IMR-90 (cell line): ENCODE measurements around the gene AKAP6. TPM values are rescaled to one million over a fixed set of nuclear protein-coding genes. Genes with fewer than 3 reads are reported as not detected.

Source experiments
- ATAC-seq: fragments of 200-7000 bp; cut with Tn5 transposase; 2 replicates; pipeline ENCODE4 v1.9.1; 2020; ENCODE audit warnings: low read depth, mild to moderate bottlenecking, moderate library complexity
- BruUV-seq: library from RNA; stranded (reverse); fragments of 400-500 nt; replicated peaks from 2 replicates; lab custom pipeline; 2021; lab: Mats Ljungman, UMichigan
- CTCF ChIA-PET: fragments of 300-600 bp; formaldehyde crosslinking; extraction: SDS; loops from one replicate; lab custom pipeline; 2021; ENCODE audit warnings: antibody characterized with exemption; lab: Yijun Ruan, JAX
- POLR2A ChIA-PET: fragments of 300-600 bp; sonication (Branson Sonifier 250); formaldehyde crosslinking; loops from one replicate; lab custom pipeline; 2022; ENCODE audit warnings: antibody characterized with exemption; ENCODE audit not compliant: unreplicated experiment; lab: Charles Lee
- DNase-seq: peaks from one replicate; pipeline ENCODE4 v3.0.0; 2013
- H2AFZ ChIP-seq: replicated peaks from 2 replicates; pipeline ENCODE3; 2013; ENCODE audit warnings: low read length, mild to moderate bottlenecking; ENCODE audit not compliant: poor library complexity
- H2AK5ac ChIP-seq: 2 replicates; pipeline ENCODE4 v1.6.1; 2013; ENCODE audit warnings: low read depth, low read length, inconsistent platforms
- H2AK9ac ChIP-seq: replicated peaks from 2 replicates; pipeline ENCODE3; 2013; ENCODE audit warnings: mild to moderate bottlenecking, low read depth, low read length, moderate library complexity; ENCODE audit not compliant: poor library complexity
- H2BK120ac ChIP-seq: 2 replicates; pipeline ENCODE4 v1.6.1; 2013; ENCODE audit warnings: low read depth, low read length, inconsistent platforms
- H2BK15ac ChIP-seq: 3 replicates; pipeline ENCODE4 v1.6.1; 2013; ENCODE audit warnings: low read depth, low read length, inconsistent platforms
- H2BK20ac ChIP-seq: 2 replicates; pipeline ENCODE4 v1.6.1; 2013; ENCODE audit warnings: low read depth, mild to moderate bottlenecking, inconsistent platforms, low read length, moderate library complexity
- H2BK5ac ChIP-seq: 2 replicates; pipeline ENCODE4 v1.6.1; 2013; ENCODE audit warnings: mild to moderate bottlenecking, low read depth, low read length, inconsistent platforms; ENCODE audit not compliant: poor library complexity, severe bottlenecking
- H3K14ac ChIP-seq: replicated peaks from 2 replicates; pipeline ENCODE4 v1.6.1; 2013; ENCODE audit warnings: low read depth, low read length, inconsistent platforms
- H3K18ac ChIP-seq: 2 replicates; pipeline ENCODE4 v1.6.1; 2013; ENCODE audit warnings: low read depth, low read length, control low read depth
- H3K23ac ChIP-seq: 2 replicates; pipeline ENCODE4 v1.6.1; 2013; ENCODE audit warnings: low read depth, low read length, inconsistent platforms
- H3K27ac ChIP-seq: 2 replicates; pipeline ENCODE4 v1.5.1; 2013; ENCODE audit warnings: mild to moderate bottlenecking, control low read depth, low read length; ENCODE audit not compliant: insufficient read depth
- H3K27me3 ChIP-seq: 2 replicates; pipeline ENCODE4 v1.6.1; 2013; ENCODE audit warnings: low read length; ENCODE audit not compliant: control insufficient read depth, insufficient read depth
- H3K36me3 ChIP-seq: 2 replicates; pipeline ENCODE4 v1.6.1; 2013; ENCODE audit warnings: low read length, mixed read lengths; ENCODE audit not compliant: control insufficient read depth, insufficient read depth
- H3K4ac ChIP-seq: 2 replicates; pipeline ENCODE4 v1.6.1; 2013; ENCODE audit warnings: low read depth, low read length, inconsistent platforms
- H3K4me1 ChIP-seq: 2 replicates; pipeline ENCODE4 v1.6.1; 2013; ENCODE audit warnings: low read length, mixed read lengths; ENCODE audit not compliant: control insufficient read depth, insufficient read depth
- H3K4me2 ChIP-seq: 2 replicates; pipeline ENCODE4 v1.6.1; 2013; ENCODE audit warnings: low read depth, mild to moderate bottlenecking, control low read depth, low read length, moderate library complexity
- H3K4me3 ChIP-seq: 2 replicates; pipeline ENCODE4 v1.5.1; 2013; ENCODE audit warnings: low read depth, mild to moderate bottlenecking, control low read depth, low read length, moderate library complexity; ENCODE audit not compliant: insufficient read depth
- H3K56ac ChIP-seq: 2 replicates; pipeline ENCODE4 v1.6.1; 2013; ENCODE audit warnings: low read length, inconsistent platforms; ENCODE audit not compliant: insufficient read depth; ENCODE audit errors: extremely low read depth
- H3K79me1 ChIP-seq, 2 experiments: 2 replicates each; pipeline ENCODE4 v1.6.1; 2013; ENCODE audit warnings: low read length in 2 of 2, inconsistent platforms in 1 of 2, low read depth in 1 of 2
- H3K9ac ChIP-seq: 2 replicates; pipeline ENCODE4 v1.6.1; 2013; ENCODE audit warnings: low read depth, low read length, control low read depth
- H3K9me1 ChIP-seq: 2 replicates; pipeline ENCODE4 v1.6.1; 2013; ENCODE audit warnings: low read length, inconsistent platforms; ENCODE audit not compliant: insufficient read depth
- H3K9me3 ChIP-seq: 2 replicates; pipeline ENCODE4 v1.6.1; 2013; ENCODE audit warnings: low read length; ENCODE audit not compliant: control insufficient read depth, insufficient read depth
- H4K20me1 ChIP-seq: 2 replicates; pipeline ENCODE4 v1.6.1; 2013; ENCODE audit warnings: low read length, inconsistent platforms; ENCODE audit not compliant: insufficient read depth
- H4K5ac ChIP-seq: 2 replicates; pipeline ENCODE4 v1.6.1; 2013; ENCODE audit warnings: mild to moderate bottlenecking, low read depth, low read length, control low read depth
- H4K8ac ChIP-seq, 2 experiments: 2 replicates each; pipeline ENCODE4 v1.6.1; 2013; ENCODE audit warnings: low read depth in 2 of 2, low read length in 2 of 2, control low read depth in 1 of 2, inconsistent platforms in 1 of 2
- H4K91ac ChIP-seq: 2 replicates; pipeline ENCODE4 v1.6.1; 2013; ENCODE audit warnings: low read depth, low read length, inconsistent platforms; ENCODE audit not compliant: insufficient read depth
- BHLHE40 ChIP-seq: fragments of 150-350 bp; IDR thresholded peaks from 2 replicates; pipeline ENCODE4 v1.6.1; 2016; ENCODE audit warnings: mild to moderate bottlenecking, low read depth, low read length
- CEBPB ChIP-seq: IDR thresholded peaks from 2 replicates; pipeline ENCODE4 v1.6.1; 2012; ENCODE audit warnings: low read depth, low read length, improper control_type of control experiment
- CHD1 ChIP-seq: IDR thresholded peaks from 2 replicates; pipeline ENCODE4 v1.6.1; 2012; ENCODE audit warnings: low read depth, low read length, improper control_type of control experiment
- CTCF ChIP-seq: conservative IDR thresholded peaks from 2 replicates; pipeline ENCODE4 v1.5.1; 2012; ENCODE audit warnings: mild to moderate bottlenecking, low read depth, low read length, improper control_type of control experiment
- FOS ChIP-seq: fragments of 150-350 bp; IDR thresholded peaks from 2 replicates; pipeline ENCODE4 v1.6.1; 2016; ENCODE audit warnings: low read depth, low read length
- MAFK ChIP-seq: IDR thresholded peaks from 2 replicates; pipeline ENCODE4 v1.6.1; 2012; ENCODE audit warnings: low read depth, low read length, improper control_type of control experiment
- MAZ ChIP-seq: IDR thresholded peaks from 2 replicates; pipeline ENCODE4 v1.6.1; 2012; ENCODE audit warnings: low read depth, mild to moderate bottlenecking, low read length, improper control_type of control experiment, moderate library complexity, borderline replicate concordance
- MXI1 ChIP-seq: IDR thresholded peaks from 2 replicates; pipeline ENCODE4 v1.6.1; 2012; ENCODE audit warnings: low read depth, mild to moderate bottlenecking, low read length, moderate library complexity, borderline replicate concordance
- NFE2L2 ChIP-seq: fragments of 150-350 bp; IDR thresholded peaks from 2 replicates; pipeline ENCODE4 v1.6.1; 2016; ENCODE audit warnings: low read depth, mild to moderate bottlenecking, low read length
- POLR2A ChIP-seq: IDR thresholded peaks from 2 replicates; pipeline ENCODE4 v1.6.1; 2012; ENCODE audit warnings: mild to moderate bottlenecking, low read depth, low read length
- RAD21 ChIP-seq: IDR thresholded peaks from 2 replicates; pipeline ENCODE4 v1.6.1; 2012; ENCODE audit warnings: low read length, improper control_type of control experiment
- RCOR1 ChIP-seq: IDR thresholded peaks from 2 replicates; pipeline ENCODE4 v1.6.1; 2012; ENCODE audit warnings: mild to moderate bottlenecking, low read length, improper control_type of control experiment; ENCODE audit not compliant: insufficient replicate concordance
- SMC3 ChIP-seq: fragments of 150-350 bp; IDR thresholded peaks from 2 replicates; pipeline ENCODE4 v1.6.1; 2016; ENCODE audit warnings: low read depth, mild to moderate bottlenecking, antibody characterized with exemption, low read length, moderate library complexity
- USF2 ChIP-seq: fragments of 150-350 bp; IDR thresholded peaks from 2 replicates; pipeline ENCODE4 v1.6.1; 2017; ENCODE audit warnings: mild to moderate bottlenecking, antibody characterized with exemption, low read length, low read depth
- WGBS, 2 experiments: methylation state at CpG; one replicate each; pipeline versions ENCODE4 v1.1.5 to v1.1.7; 2013; ENCODE audit warnings: missing lambda C conversion rate in 2 of 2; ENCODE audit not compliant: insufficient read length in 1 of 2; ENCODE audit errors: extremely low coverage in 2 of 2; 5-methylcytosine and 5-hydroxymethylcytosine counted together
- dilution Hi-C: fragments of 300-500 bp; cut with HindIII; formaldehyde crosslinking; loops from one replicate; pipeline ENCODE4 v1.14.3; 2018; ENCODE audit warnings: low sequenced_read_pairs; ENCODE audit not compliant: unreplicated experiment
- in situ Hi-C: fragments of 300-500 bp; cut with MboI; formaldehyde crosslinking; loops from 3 replicates; pipeline ENCODE4 v1.14.3; 2019; ENCODE audit warnings: low sequenced_read_pairs, inconsistent platforms, mixed read lengths
- intact Hi-C: fragments of 100-400 bp; cut with micrococcal nuclease; formaldehyde crosslinking; loops from 2 replicates; pipeline ENCODE4 v1.10.0; 2022
- polyA plus RNA-seq, 3 experiments: library from polyadenylated mRNA; depleted of rRNA; stranded (reverse); fragments of >200 nt; gene quantifications; 2 replicates each; pipeline ENCODE4 v1.2.3, GENCODE V29; 2012; ENCODE audit warnings: low replicate concordance in 1 of 3
- total RNA-seq: library from RNA; depleted of rRNA; stranded (reverse); fragments of >200 nt; gene quantifications from 2 replicates; pipeline ENCODE4 v1.2.3, GENCODE V29; 2012
- TF ChIP-seq, protein P1 (sequence below): fragments of 150-350 bp; IDR thresholded peaks from 2 replicates; pipeline ENCODE4 v1.6.1; 2016; ENCODE audit warnings: low read depth, mild to moderate bottlenecking, low read length, moderate library complexity, borderline replicate concordance

AKAP6 gene
- total and polyA plus RNA-seq, 2 of the 4 experiments (the other 2 are of a cell fraction): 0.22 to 1.6 TPM

DNA sequence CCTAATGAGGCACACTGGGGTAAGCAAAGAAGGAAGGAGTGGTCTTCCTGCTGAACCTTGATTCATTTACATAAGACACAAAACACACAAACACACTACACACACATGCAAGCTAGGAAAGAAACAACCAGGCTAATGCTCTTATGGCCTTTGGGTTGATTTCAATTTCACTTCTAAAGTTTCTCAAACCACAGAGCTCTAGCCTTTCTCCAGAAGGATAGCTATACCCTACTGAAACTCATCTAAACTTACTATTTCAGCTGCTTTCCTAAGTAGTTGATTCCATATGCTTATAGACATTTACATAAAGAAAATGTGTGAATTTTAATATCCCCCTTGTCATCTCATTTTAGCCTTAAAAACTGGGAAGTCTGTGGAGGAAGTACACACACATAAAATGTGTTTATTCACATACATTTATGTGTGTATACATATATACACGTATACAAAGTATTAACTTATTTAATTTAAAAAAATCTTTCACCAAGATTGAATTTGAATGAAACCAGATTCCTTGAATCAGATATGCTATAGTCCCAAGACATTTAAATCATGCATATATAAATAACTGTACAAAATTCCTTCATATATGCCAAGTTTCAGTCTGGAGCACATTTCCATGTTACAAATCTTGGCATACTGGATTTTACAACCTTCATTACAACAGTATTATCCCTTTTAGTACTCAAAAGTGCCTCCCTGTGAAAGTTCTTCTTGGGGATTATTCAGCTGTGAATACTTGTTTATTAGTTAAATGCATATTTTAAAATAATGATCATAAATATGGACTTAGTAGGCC, 377.8 kb downstream of the AKAP6 start:
- no peak overlapping the region for H2BK15ac ChIP-seq
- H3K4me1 ChIP-seq: no peaks in the 10 kb centered on the region; the same call in 1 of the 2 replicates
- no peaks in the 10 kb centered on the region for H3K79me1 ChIP-seq
- H3K4me2 ChIP-seq: no peak overlapping the region
- no peaks in the 10 kb centered on the region for H4K20me1 ChIP-seq
- no peak overlapping the region for H2AK5ac ChIP-seq
- no peak overlapping the region for H2BK20ac ChIP-seq
- H3K4me3 ChIP-seq: no peak overlapping the region
- DNase-seq (no peak), ATAC-seq (no peak)
- BruUV-seq: no TSS peak
- intact Hi-C loops (no loop called here), in situ Hi-C loops (no loop called here), dilution Hi-C loops (no loop called here)
- H3K14ac ChIP-seq: no peak overlapping the region
- H2AK9ac ChIP-seq: no peak overlapping the region
- no peaks in the 10 kb centered on the region for H3K9me3 ChIP-seq
- no peak overlapping the region for H3K56ac ChIP-seq
- H3K18ac ChIP-seq: no peak overlapping the region
- no CpG with 5 or more reads among the region's 1 CpG for WGBS, 2 experiments
- H3K36me3 ChIP-seq: no peaks in the 10 kb centered on the region
- no peak overlapping the region for H2BK120ac ChIP-seq
- no peak overlapping the region for H4K8ac ChIP-seq
- no peak overlapping the region for H2BK5ac ChIP-seq
- ChIA-PET POLR2A (no interaction called here), CTCF (interaction anchor here (0.6 kb wide), 1 partner anchor 295 kb away, joined by 3 read pairs; no protein-coding TSS in a partner anchor)
- no peak overlapping the region for H3K4ac ChIP-seq
- H3K27ac ChIP-seq: no peak overlapping the region
- no peaks in the 10 kb centered on the region for H3K9me1 ChIP-seq
- H3K9ac ChIP-seq: no peak overlapping the region
- no peak overlapping the region for H2AFZ ChIP-seq
- no peak overlapping the region for H3K23ac ChIP-seq
- H4K5ac ChIP-seq: no peak overlapping the region
- no peaks in the 10 kb centered on the region for H3K27me3 ChIP-seq
- no peak overlapping the region for H4K91ac ChIP-seq
- no peak for TF ChIP-seq MAZ
- no peak for TF ChIP-seq CTCF
- TF ChIP-seq CEBPB: no peak
- TF ChIP-seq, protein P1, sequence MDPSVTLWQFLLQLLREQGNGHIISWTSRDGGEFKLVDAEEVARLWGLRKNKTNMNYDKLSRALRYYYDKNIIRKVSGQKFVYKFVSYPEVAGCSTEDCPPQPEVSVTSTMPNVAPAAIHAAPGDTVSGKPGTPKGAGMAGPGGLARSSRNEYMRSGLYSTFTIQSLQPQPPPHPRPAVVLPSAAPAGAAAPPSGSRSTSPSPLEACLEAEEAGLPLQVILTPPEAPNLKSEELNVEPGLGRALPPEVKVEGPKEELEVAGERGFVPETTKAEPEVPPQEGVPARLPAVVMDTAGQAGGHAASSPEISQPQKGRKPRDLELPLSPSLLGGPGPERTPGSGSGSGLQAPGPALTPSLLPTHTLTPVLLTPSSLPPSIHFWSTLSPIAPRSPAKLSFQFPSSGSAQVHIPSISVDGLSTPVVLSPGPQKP: no peak
- no peak for TF ChIP-seq RCOR1
- TF ChIP-seq POLR2A: no peak
- no peak for TF ChIP-seq BHLHE40
- TF ChIP-seq FOS: no peak
- no peak for TF ChIP-seq RAD21
- no peak for TF ChIP-seq NFE2L2
- no peak for TF ChIP-seq SMC3
- no peak for TF ChIP-seq CHD1
- no peak for TF ChIP-seq USF2
- no peak for TF ChIP-seq MXI1
- TF ChIP-seq MAFK: no peak
